HUDEP-2 (cell line): Measurements from ENCODE around the gene ACTRT2.

Experiments used
- DNase-seq, 76 experiments: peaks; one replicate each; lab custom pipeline; 2025; ENCODE audit not compliant: unreplicated experiment in 76 of 76; lab: John Stamatoyannopoulos, UW

Gene ACTRT2

DNA sequence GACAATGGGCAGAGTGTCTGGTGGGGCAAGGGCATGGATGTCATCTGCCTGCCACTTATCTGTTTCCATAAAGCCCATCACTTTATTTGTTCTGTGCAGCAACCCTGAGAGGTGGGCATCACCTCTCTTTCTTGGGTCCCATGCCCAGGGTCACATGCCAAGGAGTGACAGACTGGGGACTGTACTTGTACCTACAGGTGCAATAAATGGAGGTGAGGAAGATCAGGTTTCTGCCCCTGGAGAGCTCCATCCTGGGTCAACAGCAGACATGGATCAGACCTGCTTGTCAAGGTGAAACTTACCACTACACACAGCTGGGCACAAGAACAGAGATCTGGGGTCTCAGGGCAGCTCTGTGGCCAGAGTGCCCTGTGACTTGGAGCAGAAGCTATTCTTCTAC, 29.3 kb downstream of the ACTRT2 start:
- DNase-seq = no peak

DNA sequence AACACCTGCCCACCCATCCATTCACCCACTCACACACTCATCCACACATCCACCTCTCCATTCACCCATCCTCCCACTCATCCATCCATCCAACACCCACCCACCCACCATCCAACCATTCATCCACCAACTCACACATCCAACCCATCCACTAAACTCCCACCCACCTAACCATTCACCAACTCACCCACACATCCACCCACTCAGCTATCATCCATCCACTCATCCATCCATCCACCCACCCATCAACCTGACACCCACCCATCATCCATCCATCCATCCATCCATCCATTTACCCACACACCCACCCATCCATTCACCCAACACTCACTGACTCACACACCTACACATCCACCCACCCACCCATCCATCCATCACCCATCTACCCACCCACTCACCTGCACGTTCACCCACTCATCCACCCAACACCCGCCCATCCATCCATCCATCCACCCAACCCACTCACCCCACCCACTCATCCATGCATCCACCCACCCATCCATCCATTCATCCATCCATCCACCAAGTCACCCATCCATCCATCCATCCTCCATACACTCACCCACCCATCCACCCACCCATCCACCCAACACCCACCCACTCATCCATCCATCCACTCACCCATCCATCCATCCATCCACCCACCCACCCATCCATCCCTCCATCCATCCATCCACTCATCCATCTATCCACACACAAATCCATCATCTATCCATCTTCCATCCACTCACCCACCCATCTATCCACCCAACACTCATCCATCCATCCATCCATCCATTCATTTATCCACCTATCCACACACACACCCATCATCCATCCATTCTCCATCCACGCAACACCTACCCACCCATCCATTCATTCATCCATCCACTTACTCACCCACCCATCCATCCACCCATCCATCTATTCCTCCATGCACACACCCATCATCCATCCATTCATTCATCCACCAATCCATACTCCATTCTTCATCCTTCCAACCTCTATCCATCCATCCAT, 30.3 kb downstream of the ACTRT2 start:
- DNase-seq = no peak

DNA sequence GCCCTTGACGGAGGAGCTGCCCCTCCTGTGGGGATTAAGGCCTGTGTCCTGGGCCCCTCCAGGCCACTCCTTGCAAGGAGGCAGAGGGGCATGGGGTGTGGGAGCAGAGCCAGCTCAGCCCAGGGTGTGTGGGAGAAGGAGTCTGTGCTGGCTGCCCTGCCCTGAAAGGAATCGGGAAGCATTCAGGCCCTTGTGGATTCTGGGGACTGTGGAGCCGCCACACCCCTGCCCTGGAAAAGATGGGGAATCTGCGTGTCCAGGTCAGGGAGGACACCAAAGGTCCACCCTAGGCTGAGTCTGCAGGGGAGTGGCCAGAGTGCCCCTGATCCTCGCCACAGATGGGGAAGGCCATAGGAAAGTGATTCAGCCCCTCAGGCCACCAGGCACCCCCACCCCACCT, 31.2 kb downstream of the ACTRT2 start:
- DNase-seq = no peak

DNA sequence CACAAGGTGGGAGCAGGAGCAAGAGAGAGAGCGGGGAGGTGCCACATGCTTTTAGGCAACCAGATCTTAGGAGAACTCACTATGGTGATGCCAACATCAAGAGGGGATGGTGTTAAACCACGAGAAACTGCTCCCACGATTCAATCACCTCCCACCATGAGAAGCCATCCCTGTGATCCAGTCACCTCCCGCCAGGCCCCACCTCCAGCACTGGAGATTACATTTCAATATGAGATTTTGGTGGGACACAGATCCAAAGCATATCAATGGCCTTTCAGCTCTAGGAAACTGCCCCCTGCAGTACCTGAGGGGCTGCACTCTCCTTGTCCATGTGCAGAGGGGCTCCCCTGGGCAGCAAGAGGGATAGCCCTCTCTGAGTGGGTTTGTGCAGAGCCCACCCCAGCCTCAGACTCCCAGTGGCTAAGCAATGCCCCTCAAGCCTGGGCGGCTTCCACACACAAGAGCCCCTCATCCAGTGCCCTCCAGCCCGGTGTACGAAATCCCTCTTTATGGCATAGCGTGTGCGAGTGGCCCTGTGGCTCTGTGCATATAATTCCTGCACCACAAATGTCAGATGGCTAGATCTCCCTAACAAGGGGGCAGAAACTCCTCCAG, 32.2 kb downstream of the ACTRT2 start:
- no peak for DNase-seq

DNA sequence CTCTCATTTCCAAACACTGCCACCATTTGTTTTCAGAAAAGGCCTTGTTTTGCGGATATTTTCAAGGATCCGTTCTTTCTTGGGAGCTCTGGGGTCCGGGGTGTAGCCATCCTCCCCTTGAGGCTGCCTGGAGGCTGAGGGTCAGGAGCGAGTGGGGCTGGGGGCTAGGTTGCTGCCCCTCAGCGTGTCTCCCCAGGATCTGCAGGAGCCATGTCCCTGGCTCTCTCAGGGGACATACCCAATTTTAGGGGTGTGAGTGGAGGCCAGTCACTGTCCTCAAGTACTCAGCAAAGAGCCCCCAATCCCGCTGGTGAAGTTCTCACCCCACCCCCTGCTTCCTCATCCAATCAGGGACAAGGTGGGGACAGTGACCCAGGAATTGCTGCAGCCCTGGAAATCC, 32.7 kb downstream of the ACTRT2 start:
- DNase-seq = no peak

DNA sequence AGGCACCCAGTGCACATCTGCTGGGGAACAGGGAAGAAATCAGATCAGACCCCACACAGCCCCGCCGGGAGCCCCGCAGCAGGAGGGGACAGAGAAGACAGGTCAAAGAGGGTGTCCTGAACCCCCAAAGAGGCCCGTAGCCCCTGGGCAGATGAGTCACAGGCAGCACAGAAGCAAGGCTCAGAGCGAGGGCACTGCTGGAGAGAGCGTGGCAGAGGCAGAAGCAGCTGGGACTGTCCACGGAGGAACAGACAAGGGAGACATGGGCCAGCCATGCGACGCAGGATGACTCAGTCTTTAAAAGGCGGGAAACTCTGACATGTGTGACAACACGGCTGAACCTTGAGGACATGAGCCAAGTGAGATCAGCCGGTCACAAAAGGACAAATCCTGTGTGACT, 33.2 kb downstream of the ACTRT2 start:
- DNase-seq = no peak

DNA sequence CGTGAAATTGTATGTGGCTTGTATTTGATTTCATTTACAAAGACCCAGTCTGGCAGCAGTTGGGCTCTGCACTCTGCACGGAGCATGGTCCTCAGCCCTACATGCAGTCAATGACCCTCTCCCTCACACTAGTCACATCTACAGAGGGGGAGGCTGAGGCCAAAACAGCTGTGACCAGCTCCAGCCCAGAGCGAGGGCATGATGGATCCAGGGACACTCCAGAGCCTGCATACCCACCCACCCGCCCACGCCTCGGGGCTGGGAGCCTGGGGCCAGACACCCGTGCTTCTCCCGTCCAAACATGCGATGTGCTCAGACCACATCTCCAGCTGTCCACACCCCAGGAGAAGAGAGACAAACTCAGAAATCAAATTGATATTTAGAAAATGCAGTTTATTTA, 33.8 kb downstream of the ACTRT2 start:
- no peak for DNase-seq

DNA sequence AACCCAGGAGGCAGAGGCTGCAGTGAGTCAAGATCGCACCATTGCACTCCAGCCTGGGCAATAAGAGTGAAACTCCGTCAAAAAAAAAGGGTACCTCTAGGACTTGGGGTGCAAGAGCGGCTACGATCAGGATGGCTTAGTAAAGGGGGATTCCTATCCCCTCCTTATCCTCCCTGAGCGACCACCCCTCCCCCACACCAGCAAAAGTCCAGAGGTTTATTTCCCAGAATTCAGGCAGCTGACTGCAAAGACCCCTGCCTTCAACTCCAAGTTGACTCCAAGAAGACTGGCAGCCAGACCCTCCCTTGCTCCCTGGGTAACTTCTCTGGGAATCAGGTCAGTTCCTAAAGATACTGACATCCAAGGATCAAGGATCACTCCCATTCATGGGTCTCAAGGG, 35.4 kb downstream of the ACTRT2 start:
- no peak for DNase-seq

DNA sequence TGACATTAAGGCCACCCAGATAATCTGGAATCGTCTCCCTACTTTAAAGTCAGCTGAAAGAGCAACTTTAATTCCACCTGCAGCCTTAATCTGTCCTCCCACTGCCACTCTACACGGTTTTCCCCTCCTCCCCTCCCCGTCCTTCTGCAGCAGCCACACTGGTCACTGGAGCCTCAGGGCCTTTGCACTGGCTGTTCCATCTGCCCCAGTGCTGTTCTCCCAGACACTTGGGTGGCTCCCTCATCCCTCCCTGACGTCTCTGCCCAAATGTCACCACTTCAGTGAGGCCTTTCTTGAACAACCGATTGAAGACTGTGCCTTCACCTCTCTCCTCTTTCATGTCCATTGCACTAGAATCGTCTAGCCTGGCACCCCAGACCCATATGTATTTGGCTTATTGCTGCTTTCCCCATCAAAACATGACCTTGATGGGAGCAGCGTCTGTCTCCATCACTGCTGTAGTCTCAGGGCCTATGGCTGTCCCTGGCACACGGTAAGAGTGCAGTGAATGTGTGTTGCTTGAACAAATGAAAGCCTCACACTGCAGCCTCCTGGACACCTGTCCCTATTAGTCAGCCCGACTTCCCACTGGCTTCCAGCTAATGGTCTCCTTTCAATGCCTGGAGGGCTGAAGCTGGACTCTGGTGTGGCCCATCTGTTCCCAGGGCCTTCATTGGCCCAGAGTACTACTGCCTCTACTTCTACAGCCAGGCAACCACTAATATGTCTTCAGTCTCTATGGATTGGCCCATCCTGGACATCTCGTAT, 37.2 kb downstream of the ACTRT2 start:
- DNase-seq = no peak

DNA sequence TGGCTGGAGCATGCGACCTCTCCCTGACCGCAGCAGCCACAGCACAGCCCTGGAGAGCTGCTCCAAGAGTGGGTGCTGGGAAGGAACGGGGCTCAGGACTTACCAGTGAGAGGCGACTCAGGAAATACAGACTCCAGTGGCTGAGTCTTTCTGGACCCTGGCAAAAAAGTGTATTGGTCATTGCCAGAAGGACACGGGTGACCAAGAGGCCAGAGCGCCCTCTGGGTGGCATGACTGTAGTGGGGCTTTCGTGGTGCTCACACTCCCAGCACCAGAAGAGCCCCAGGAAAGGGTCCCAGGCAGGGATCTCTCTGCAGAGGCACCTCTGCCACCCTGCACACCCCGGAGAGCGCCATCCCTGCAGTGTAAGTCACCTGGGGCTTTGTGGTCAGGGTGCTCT, 38.9 kb downstream of the ACTRT2 start:
- no peak for DNase-seq

DNA sequence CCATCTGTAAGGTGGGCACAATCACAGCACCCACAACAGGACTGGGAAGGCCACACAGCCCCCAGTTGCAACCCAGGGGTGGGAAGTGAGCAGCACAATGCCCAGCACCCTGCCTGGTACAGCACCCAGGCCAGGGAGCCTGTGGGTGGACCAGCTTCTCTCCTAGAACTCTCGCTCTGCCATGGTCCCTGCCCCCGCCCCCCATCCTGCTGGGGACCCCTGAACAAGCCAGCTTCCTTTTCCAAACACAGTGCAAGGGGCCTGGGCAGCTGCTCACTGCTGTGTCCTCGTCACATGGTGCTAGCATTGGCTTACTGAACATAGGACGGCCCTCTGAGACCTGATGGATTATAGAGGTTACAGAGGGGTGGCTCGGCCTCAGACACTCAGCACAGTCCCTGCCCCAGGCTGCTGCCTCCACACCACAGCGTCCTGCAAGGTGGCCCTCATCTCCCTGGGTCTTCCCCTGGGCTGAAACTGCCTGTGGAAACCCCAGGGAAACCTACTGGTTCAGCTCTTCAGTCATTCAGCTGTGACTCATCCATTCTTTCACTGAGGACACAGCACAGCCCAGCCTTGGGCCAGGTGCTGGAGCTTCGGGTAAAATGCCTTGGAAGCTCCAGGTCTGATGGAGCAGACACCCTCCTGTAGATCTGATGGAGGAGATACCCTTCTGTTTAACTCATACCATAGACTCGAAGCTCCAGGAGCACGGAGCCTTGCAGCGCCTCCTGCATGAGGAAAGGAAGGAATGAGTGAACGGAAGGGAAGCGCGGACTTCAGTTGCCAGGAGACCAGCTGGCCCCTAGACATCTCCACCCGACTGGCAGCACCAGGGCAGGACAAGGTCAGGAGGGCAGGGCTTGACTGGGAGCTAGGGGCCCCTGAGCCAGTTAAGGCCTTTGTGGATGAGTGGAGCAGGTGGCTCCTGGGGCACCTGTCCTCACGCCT, 39.6 kb downstream of the ACTRT2 start:
- no peak for DNase-seq

DNA sequence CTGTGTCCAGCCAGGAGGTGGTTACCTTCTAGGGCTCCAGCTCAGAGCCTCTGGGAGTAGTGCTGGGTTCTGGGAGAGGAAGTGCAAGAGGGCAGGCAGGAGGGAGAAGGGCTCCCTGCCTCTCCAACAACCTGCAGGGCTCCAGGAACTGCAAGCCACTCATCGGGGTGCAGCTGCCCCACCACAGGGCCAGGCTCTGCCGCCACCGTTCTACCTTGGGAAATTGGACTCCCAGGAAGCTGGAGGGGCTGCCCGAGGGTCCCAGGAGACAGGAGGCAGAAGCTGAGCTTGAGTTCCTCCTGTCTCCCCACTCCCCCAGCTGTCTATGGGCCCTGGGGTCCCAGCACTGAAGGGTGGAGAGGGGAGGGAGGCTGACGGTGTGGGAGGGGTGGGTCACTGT, 40.3 kb downstream of the ACTRT2 start:
- DNase-seq = no peak

DNA sequence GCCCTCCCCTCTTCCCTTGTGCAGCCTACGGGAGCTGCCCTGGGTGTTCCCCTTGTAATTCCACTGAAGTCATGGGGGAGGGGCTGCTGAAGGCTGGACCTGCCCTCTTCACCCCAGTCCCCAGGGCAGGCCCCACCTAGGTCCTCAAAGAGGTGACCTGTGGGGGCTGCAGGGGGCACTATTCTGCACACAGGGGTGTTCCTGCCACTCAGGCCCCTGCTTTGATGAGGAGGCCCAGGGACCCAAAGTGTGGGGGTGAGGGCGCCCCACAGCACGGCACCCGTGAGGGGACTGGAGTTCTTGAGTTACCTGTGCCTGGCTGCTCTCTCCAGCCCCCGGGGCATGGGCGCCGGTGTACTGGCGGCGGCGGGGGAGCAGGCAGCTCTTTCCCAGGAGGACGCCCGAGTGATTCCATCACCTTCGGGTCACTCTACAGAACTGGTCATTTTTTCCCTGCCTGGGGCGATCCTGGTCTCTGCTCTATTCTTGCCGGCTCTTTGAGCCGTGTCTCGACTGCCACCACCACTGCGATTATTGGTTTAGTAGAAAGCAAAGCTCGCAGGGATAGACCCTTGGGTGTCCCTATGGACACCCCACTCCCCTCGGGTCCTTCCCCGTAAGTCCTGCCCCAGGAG, 40.8 kb downstream of the ACTRT2 start:
- no peak for DNase-seq

DNA sequence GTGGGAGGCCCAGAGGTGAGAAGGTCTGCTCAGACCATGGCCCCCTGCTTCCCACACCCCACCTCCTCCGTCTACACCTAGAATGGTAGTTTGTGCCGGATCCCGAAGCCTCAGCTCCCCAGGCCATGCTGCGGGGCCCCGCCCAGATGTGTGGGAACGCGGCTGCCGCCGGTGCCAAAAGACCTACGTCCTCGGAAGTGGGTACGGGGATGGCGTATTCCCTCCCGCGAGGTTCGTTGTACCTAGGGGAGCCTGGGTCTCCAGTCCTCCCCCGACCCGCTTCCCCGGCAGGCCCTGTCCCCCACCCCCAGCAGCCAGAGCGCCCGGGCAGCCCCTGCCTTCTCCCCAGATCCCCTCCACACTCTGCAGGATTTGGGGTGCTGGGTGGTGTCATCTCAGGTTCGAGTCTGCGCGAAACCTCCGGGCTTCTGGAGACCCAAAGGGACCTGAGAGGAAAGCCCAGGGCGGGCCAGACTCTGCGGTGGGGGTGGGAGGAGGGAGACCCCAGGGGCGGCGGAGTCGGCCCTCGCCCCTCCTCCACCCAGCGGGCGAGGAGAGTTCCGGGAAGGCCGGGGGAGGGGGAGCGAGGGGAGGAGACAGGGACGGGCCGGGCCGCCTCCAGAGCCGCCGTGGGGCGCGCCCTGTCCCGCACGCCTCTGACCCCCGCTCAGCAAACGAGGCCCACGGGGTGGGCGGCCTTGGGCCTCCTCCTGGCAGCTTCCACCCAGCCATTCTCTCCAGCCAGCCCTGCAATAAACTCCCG, 41.5 kb downstream of the ACTRT2 start:
- no peak for DNase-seq

DNA sequence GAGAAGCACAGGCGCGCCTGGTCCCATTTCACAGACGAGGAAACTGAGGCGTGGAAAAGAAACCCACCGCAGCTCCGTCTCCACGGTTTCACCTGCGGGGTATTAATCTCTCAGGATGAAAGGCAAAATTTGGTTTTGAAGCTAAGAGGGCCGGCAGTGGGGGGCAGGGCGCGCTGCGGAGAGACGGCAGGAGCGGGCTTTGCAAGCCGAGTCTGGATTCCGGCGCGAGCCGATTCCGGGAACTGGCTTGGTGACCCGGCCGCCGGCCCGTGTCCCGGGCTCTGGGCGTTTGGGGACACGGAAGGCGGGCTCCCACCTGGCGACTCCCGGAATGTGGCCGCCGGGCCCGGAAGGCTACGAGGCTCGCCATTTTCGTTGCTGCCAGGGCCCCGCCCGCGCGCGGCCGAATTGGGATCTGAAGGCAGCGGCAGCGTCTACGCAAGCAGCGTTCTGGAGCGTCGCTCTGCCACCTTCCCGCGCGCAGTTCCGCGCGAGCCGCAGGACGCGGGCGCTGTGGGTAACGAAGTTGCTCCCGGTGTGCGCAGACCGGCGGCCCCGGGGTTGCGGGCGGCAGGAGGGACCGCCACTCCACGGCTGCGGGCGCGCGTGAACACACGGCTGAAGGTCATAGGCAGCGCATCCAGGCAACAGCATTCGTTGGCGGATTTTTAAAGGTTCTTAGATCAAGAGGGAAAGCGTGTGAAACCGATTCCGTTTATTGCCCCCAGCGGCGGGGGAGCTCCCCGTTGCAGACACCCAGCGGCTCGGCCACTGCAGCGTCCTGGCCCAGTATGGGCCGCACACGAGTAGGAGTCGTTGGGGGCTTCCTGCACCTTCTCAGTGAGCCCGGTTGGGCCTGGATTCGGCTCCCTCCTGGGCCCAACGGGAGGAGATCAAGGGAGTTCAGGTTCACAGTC, 42.4 kb downstream of the ACTRT2 start:
- DNase-seq = no peak

DNA sequence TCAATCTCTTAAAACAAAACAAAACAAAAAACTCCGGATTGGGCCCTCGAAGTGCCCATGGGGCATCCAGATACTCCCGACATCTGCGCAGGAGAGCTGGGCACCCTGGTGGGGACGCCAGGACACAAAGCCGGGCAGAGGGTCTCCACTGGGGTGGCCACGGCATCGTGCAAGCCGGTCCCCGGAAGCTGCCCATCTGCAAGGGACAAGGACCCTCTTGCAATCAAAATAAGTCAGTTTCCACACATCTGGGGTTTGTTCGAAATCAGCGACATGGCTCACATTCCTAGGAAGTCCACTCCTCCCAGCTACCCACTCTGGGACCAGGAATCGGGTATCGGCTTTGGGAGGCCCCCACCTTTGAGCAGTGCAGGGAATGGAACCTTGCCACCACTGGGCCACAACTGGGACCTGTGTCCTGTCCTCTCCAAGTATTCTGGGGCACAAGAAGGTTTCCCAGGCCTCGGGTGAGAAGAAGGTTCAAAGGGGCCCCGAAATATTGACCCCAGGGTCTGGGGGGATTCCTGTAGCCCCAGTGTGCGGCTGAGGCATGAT, 43.1 kb downstream of the ACTRT2 start:
- DNase-seq = no peak

DNA sequence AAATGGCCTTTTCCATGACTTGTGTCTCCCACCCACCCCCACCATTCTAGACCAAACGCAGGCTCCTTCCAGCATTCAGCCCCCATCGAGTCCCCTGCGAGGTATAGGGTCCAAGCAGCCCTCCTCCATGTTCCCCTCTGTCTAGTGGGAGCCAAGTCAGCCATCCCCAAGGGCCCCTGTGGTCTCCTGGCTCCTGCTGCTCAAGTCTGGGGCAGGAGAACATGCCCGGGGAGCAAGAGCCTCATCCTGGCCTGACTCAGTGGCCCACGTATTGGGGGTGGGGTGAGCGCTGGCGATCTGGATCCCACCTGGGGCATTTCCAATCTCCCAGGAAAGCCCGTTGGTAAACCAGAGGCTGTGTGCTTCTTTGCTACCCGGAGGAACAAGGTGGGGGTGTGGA, 43.6 kb downstream of the ACTRT2 start:
- no peak for DNase-seq

DNA sequence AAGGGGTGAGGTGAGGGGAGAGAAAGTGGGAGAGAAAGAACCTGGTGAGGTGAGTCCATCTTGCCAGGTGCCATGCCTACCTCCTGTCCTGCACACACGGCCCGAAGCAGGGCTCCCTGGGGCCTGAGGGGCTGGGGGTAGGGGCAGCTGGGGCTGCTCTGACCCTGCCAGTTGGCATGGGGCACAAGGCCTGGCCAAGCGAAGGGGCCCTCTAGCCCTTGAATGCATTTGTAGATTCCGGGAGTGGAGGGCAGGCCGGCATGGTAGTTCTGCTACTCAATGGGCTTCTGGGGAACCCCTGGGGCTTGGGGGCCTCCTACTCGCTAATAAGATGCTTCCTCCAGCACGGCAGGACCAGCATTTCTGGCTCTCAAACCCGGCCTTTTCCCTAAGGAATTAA, 44.1 kb downstream of the ACTRT2 start:
- DNase-seq = no peak
